T47D (cell line): Measurements from ENCODE around the gene CELF4.

ENCODE experiments used
- DNase-seq, 2 experiments: peaks; one replicate each; pipeline versions ENCODE4 v3.0.0 to v3.0.0-alpha.2; 2011 to 2012; ENCODE audit warnings: low read depth in 1 of 2, low spot score in 1 of 2
- JUND ChIP-seq: IDR thresholded peaks from 2 replicates; pipeline ENCODE4 v1.6.1; 2012; ENCODE audit warnings: low read depth
- in situ Hi-C: cut with HindIII; loops from 2 replicates; pipeline ENCODE4 v1.10.0; 2016; ENCODE audit warnings: low sequenced_read_pairs, low pct_unique_long_range_greater_than_20kb

Gene CELF4

GRCh38 chr18:37565101-37565976 lies at the start of gene CELF4:
TSS of gene CELF4 (minus strand) at chr18:37565798.
- in situ Hi-C loops, result no loop called here
- no peak for TF ChIP-seq JUND
- peak; percentile 23 to 26 for DNase-seq

- TF ChIP-seq JUND, result no peak
- in situ Hi-C loops, result no loop called here
- no peak for DNase-seq
Observed at GRCh38 chr18:37613253-37613565, 47.6 kb upstream of the CELF4 start.

GRCh38 chr18:37612524-37613252 lies 47.1 kb upstream of the CELF4 start:
- no peak for DNase-seq
- in situ Hi-C loops, result no loop called here
- TF ChIP-seq JUND, result no peak

DNA sequence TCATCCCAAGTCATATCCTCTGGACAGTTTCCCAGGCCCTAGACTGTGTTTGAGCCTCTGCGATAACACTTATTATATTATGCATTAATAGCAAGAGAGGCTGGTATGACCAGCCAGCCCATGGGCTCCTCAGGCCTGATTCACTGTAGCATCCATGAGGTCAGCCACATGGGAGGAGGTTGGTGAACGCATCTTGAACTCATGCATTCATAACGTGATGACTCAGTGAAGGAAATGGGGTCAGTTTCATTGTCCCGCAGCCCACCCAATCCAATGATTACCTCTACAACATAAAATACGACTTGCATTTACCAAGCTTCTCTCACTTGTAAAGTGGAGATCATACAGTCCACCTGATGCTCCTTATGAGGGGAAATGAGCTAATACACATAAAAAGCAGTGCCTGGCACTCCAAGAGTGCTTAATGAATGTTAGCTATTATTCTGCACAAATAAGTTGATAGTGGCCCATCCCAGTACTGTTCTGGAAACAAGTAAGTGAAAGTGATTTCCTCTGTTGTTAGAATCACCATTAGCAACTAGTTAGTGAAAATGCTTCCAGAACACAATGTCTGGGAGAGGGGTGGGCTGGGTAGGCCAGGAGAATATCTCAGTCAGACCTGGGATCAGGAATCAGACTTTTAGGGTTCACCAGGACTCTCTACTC lies 46.1 kb upstream of the CELF4 start:
- DNase-seq, result no peak
- in situ Hi-C loops, result no loop called here
- no peak for TF ChIP-seq JUND

DNA sequence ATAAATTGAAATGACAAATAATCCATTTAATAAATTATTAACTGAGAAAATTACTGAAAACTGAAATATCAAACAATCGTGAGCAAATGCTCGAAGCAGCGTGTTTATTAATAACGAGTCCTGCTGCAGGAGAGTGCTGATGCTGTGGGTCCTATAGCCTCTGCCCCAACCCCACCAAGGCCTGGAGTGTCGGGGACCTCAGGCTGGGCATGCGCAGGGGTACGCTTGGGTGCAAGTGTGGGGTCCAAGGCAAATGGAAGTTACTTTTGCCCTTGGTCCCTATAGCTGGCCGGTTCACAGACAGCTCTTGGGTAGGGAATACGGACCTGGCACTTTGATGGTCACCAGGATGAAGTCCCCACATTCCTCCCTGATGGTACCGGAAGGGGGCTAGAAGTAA lies 43.3 kb upstream of the CELF4 start:
- TF ChIP-seq JUND, result no peak
- DNase-seq, result no peak
- in situ Hi-C loops, result no loop called here

- TF ChIP-seq JUND, result no peak
- in situ Hi-C loops, result no loop called here
- no peak for DNase-seq
Observed at GRCh38 chr18:37607281-37607680, 41.7 kb upstream of the CELF4 start.

- in situ Hi-C loops, result no loop called here
- no peak for TF ChIP-seq JUND
- no peak for DNase-seq
Observed at GRCh38 chr18:37604032-37604431, 38.4 kb upstream of the CELF4 start.

GRCh38 chr18:37598966-37599896 lies 33.6 kb upstream of the CELF4 start:
- no peak for TF ChIP-seq JUND
- no peak for DNase-seq
- in situ Hi-C loops, result no loop called here

GRCh38 chr18:37598396-37598795 lies 32.8 kb upstream of the CELF4 start:
- no peak for TF ChIP-seq JUND
- in situ Hi-C loops, result no loop called here
- DNase-seq, result no peak

DNA sequence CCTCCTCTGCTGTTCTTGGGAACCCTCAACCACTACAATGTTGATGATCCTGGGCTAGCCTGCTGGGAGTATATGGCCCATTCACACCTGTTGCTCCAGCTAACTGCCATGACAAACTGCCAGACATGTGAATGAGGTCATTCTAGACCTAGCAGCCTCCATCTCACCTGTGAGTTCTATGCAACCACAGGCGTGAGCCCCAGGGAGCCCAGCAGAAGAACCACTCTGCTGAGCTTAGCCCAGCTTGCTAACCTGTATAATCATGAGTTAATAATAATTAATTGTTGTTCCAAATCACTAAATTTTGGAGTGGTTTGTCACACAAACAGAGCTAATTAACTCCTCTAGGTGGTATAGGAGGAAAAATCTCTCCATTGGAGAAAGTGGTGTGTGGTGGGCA lies 24.7 kb upstream of the CELF4 start:
- no peak for TF ChIP-seq JUND
- in situ Hi-C loops, result no loop called here

GRCh38 chr18:37588289-37588688 lies 22.7 kb upstream of the CELF4 start:
- no peak for TF ChIP-seq JUND
- DNase-seq, result no peak
- in situ Hi-C loops, result no loop called here

More for the DNA sequence above, 24.7 kb upstream of the CELF4 start:
- no peak for DNase-seq

GRCh38 chr18:37586656-37587225 lies 21.1 kb upstream of the CELF4 start:
- in situ Hi-C loops, result no loop called here
- no peak for TF ChIP-seq JUND
- DNase-seq, result no peak
